Measurements from ENCODE around the gene SGF29.
A peak's percentile ranks its signal among the peaks of the same experiment; 100 is the strongest.
"Not testable (repeated sequence)": the region's sequence is repeated elsewhere in the genome, so short reads cannot be mapped to it uniquely, and the experiment has no call there.

Gene SGF29

DNA sequence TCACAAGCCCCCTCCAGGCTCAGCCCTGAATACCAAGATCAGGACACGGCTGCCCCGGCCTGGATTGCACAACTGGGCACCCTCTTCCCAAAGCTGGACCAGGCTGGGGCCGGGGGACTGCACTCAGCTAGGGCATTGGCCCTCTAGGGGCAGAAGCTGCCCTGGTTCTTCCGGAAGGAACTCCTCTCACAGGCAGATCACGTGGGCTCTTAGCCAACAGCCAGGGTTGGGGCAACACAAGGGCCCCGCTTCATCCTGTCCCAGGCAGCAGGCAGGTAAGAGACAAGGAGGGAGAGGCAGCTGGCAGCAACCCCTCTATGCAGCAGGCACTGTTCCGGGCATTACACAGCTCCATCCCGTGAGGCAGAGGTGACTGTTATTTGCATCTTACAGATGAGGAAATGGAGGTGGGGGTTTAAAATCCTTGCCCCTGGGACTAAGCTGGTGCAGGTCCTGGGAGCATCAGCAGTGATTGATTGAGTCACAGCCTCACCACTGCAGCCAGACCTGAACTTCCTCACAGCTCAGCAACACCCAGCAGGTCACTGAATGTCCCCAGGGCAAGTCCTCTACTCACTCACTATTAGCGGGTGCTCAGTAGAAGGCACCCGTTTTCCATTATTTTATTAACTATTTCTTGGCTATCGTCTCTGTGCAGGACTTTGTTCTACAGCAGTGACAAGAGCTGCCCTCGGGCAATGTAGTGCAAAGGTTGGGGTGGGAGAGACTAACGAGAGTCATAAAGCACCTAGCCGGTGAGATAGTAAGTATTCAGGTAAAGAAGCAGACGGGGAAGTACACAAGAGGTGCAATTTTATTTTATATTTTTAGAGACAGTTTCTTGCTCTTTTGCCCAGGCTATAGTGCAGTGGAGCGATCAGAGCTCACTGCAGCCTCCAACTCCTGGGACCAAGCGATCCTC is 58.9 kb downstream of the SGF29 start:
- DNase-seq (ENCODE audit: low read depth): not testable (repeated sequence)

- not testable (repeated sequence) for DNase-seq (ENCODE audit: low read depth)
Observed at GRCh38 chr16:28613912-28614311, 60.2 kb downstream of the SGF29 start.

DNA sequence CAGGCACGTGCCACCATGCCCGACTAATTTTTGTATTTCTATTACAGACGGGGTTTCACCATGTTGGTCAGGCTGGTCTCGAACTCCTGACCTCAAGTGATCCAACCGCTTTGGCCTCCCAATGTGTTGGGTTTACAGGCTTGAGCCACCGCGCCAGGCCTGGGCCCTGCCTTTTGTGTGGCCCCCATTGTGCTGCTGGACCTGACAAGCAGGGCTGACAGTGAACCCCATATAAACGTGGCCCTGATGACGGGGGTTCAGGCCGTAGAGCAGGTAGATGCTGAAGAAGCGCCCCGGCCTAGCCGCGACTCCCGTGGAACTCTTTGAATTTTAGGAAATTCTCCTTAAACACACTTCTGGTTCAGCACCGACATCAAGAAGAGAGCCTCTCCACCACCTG is 60.8 kb downstream of the SGF29 start:
- not testable (repeated sequence) for DNase-seq (ENCODE audit: low read depth)

GRCh38 chr16:28615486-28616223 is 61.9 kb downstream of the SGF29 start:
- DNase-seq (ENCODE audit: low read depth): not testable (repeated sequence)

DNA sequence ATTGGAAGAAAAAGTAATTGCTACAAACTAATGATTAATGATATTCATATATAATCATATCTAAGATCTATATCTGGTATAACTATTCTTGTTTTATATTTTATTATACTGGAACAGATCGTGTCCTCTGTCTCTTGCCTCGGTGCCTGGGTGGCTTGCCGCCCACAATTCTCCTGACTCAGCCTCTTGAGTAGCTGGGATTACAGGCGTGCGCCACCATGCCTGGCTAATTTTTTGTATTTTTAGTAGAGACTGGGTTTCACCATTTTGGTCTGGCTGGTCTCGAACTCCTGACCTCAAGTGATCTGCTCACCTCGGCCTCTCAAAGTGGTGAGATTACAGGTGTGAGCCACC is 62.5 kb downstream of the SGF29 start:
- DNase-seq (ENCODE audit: low read depth): not testable (repeated sequence)

- no peak for DNase-seq (ENCODE audit: low read depth)
Observed at GRCh38 chr16:28616636-28617035, 62.9 kb downstream of the SGF29 start.

DNA sequence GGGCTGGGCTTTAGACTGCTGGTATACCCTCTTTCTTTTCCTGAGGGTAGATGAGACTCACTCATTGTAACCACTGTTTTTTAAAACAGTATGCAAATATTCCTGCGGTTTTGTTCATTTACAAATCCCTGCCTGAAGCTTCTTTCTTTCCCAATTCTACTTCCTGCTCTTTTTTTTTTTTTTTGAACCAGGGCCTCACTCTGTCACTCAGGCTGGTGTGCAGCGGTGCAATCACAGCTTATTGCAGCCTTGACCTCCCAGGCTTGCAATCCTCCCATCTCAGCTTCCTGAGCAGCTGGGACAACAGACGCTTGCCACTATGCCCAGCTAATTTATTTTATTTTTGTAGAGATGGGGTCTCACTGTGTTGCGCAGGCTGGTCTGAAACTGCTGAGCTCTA is 64.2 kb downstream of the SGF29 start:
- DNase-seq (ENCODE audit: low read depth): no peak

DNA sequence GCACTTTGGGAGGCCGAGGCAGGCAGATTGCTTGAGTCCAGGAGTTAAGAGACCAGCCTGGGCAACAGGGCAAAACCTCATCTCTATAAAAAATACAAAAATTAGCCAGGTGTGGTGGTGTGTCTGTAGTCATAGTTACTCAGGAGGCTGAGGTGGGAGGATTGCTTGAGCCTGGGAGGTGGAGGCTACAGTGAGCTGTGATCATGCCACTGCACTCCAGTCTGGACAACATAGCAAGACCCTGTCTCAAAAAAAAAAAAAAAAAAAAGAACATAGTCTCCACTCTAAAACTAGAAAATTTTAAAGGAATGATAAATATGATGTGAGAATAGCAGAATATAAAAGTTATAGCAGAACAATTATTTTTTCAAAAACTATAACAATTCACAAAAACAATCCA is 66.6 kb downstream of the SGF29 start:
- not testable (repeated sequence) for DNase-seq (ENCODE audit: low read depth)

- DNase-seq (ENCODE audit: low read depth): no peak
Observed at GRCh38 chr16:28621481-28622155, 67.9 kb downstream of the SGF29 start.

GRCh38 chr16:28622532-28623171 is 68.9 kb downstream of the SGF29 start:
- DNase-seq (ENCODE audit: low read depth): not testable (repeated sequence)

DNA sequence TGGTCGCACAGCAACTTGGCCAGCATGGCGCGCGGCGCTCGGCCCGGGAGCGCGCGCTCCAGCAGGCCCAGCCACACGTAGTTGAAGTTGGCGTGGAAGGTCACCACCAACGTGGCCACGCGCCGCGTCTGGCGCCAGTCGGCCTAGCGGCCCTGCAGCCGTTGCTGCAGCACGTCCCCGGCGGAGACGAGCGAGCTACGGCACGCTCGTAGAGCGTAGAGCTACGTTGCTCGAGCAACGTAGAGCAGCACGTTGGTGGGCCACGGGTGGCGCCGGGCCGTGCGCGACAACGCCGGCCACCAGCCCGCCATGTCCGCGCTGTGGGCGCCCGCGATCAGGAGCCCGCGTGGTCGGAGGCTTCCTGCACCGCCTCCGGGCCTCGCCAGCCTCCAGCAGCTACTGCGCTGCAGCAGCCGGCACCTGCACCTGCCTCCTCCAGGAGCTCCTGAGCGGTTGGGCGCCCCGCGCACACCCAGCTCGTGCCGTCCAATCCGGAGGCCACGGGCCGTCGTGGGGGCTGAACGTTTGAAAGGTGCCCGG is 69.5 kb downstream of the SGF29 start:
- DNase-seq (ENCODE audit: low read depth): peak; percentile 35

DNA sequence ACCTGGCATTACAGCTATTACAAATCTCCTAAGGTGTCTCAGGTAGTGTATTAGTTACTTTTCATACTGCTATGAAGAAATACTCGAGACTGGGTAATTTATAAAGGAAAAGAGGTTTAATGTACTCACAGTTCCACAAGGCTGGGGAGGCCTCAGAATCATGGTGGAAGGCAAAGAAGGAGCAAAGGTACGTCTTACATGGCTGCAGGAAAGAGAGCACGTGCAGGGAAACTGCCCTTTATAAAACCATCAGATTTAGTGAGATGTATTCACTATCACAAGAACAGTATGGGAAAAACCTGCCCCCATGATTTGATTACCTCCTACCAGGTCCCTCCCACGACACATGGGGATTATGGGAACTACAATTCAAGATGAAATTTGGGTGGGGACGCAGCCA is 77.2 kb downstream of the SGF29 start:
- DNase-seq (ENCODE audit: low read depth): not testable (repeated sequence)

GRCh38 chr16:28636093-28636823 is 82.5 kb downstream of the SGF29 start:
- DNase-seq (ENCODE audit: low read depth): not testable (repeated sequence)

GRCh38 chr16:28637765-28638164 is 84.0 kb downstream of the SGF29 start, which contains the start of gene NPIPB8:
TSS of gene NPIPB8 (plus strand) at chr16:28638065. CDS start at chr16:28638361, 296 bp downstream.
- not testable (repeated sequence) for DNase-seq (ENCODE audit: low read depth)

DNA sequence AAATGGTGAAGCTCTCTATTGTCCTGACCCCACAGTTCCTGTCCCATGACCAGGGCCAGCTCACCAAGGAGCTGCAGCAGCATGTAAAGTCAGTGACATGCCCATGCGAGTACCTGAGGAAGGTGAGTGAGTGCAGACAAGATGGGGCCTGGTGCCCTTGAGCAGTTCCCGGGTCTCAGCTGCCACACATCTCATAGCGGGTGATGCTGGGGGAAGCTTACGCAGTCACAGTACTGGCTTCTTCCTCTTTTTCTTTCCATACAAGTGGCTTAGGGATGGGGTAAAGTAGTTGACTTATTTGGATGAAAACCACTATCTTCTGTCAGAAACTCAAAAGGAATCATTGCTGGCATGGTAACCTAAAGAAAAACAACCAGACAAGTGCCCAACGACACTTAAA is 84.6 kb downstream of the SGF29 start:
- DNase-seq (ENCODE audit: low read depth): not testable (repeated sequence)

- not testable (repeated sequence) for DNase-seq (ENCODE audit: low read depth)
Observed at GRCh38 chr16:28639959-28640358, 86.2 kb downstream of the SGF29 start.

All from T-helper 22 cell (primary cell).